Liver (tissue), 9 donors: ENCODE data around the gene ZNF460. TPM values are rescaled to one million over a fixed set of nuclear protein-coding genes. Genes with fewer than 3 reads are reported as not detected.

Experiments used
- DNase-seq: peaks from one replicate; pipeline ENCODE4 v3.0.0-alpha.2; 2017; ENCODE audit warnings: low spot score
- H3K27ac ChIP-seq, 2 donors: one replicate each; pipeline ENCODE4 v1.7.0; 2013; ENCODE audit warnings: inconsistent platforms in 2 of 2, low read length in 2 of 2, control low read depth in 1 of 2, low read depth in 1 of 2, mild to moderate bottlenecking in 1 of 2
- H3K27me3 ChIP-seq, 4 donors: one replicate each; pipeline versions ENCODE4 v1.6.1 to v1.7.0; 2013; ENCODE audit warnings: low read length in 3 of 4, inconsistent platforms in 1 of 4, mild to moderate bottlenecking in 1 of 4, moderate library complexity in 1 of 4; ENCODE audit not compliant: control insufficient read depth in 4 of 4, insufficient read depth in 4 of 4
- H3K36me3 ChIP-seq, 4 donors: one replicate each; pipeline versions ENCODE4 v1.6.1 to v1.7.0; 2013; ENCODE audit warnings: low read length in 3 of 4, mild to moderate bottlenecking in 3 of 4, low read depth in 1 of 4, moderate library complexity in 1 of 4; ENCODE audit not compliant: control insufficient read depth in 4 of 4, insufficient read depth in 3 of 4
- H3K4me1 ChIP-seq, 4 donors: one replicate each; pipeline versions ENCODE4 v1.6.1 to v1.7.0; 2013; ENCODE audit warnings: low read length in 3 of 4, mild to moderate bottlenecking in 3 of 4, moderate library complexity in 1 of 4; ENCODE audit not compliant: control insufficient read depth in 4 of 4, insufficient read depth in 4 of 4
- H3K4me3 ChIP-seq, 3 donors: one replicate each; pipeline versions ENCODE4 v1.6.1 to v1.7.0; 2013; ENCODE audit warnings: low read length in 3 of 3, control low read depth in 1 of 3, low read depth in 1 of 3, mild to moderate bottlenecking in 1 of 3
- H3K9ac ChIP-seq, 2 donors: one replicate each; pipeline ENCODE4 v1.7.0; 2013; ENCODE audit warnings: low read length in 2 of 2, mild to moderate bottlenecking in 2 of 2, moderate library complexity in 2 of 2, control low read depth in 1 of 2, low read depth in 1 of 2
- H3K9me3 ChIP-seq, 4 donors: one replicate each; pipeline versions ENCODE4 v1.6.1 to v1.7.0; 2013; ENCODE audit warnings: low read length in 3 of 4; ENCODE audit not compliant: control insufficient read depth in 4 of 4
- EGR1 ChIP-seq, 2 donors: IDR thresholded peaks; 2 replicates each; pipeline ENCODE4 v1.6.1; 2016 to 2018; ENCODE audit warnings: antibody characterized with exemption in 2 of 2, low read depth in 2 of 2
- FOXA1 ChIP-seq: IDR thresholded peaks from 2 replicates; pipeline ENCODE4 v1.6.1; 2016; ENCODE audit warnings: antibody characterized with exemption
- FOXA2 ChIP-seq: IDR thresholded peaks from 2 replicates; pipeline ENCODE4 v1.6.1; 2016; ENCODE audit warnings: antibody characterized with exemption
- GABPA ChIP-seq, 2 donors: IDR thresholded peaks in 1 of 2; conservative IDR thresholded peaks in 1 of 2; 2 replicates each; pipeline ENCODE4 v1.6.1; 2016; ENCODE audit warnings: antibody characterized with exemption in 2 of 2, mild to moderate bottlenecking in 1 of 2, moderate library complexity in 1 of 2
- HNF4A ChIP-seq, 2 donors: conservative IDR thresholded peaks; 2 replicates each; pipeline ENCODE4 v1.6.1; 2016; ENCODE audit warnings: antibody characterized with exemption in 2 of 2, mild to moderate bottlenecking in 2 of 2
- HNF4G ChIP-seq: IDR thresholded peaks from 2 replicates; pipeline ENCODE4 v1.6.1; 2016; ENCODE audit warnings: antibody characterized with exemption
- MAX ChIP-seq: IDR thresholded peaks from 2 replicates; pipeline ENCODE4 v1.6.1; 2016; ENCODE audit warnings: antibody characterized with exemption
- NR2F2 ChIP-seq: IDR thresholded peaks from 2 replicates; pipeline ENCODE4 v1.6.1; 2016; ENCODE audit warnings: antibody characterized with exemption
- RAD21 ChIP-seq, 2 donors: IDR thresholded peaks; 2 replicates each; pipeline ENCODE4 v1.6.1; 2016; ENCODE audit warnings: antibody characterized with exemption in 2 of 2, mild to moderate bottlenecking in 2 of 2
- REST ChIP-seq: IDR thresholded peaks from 2 replicates; pipeline ENCODE4 v1.6.1; 2016; ENCODE audit warnings: antibody characterized with exemption, mild to moderate bottlenecking
- SP1 ChIP-seq: IDR thresholded peaks from 2 replicates; pipeline ENCODE4 v1.6.1; 2018; ENCODE audit warnings: antibody characterized with exemption, mild to moderate bottlenecking
- TAF1 ChIP-seq: conservative IDR thresholded peaks from 2 replicates; pipeline ENCODE4 v1.6.1; 2016; ENCODE audit warnings: antibody characterized with exemption, mild to moderate bottlenecking
- YY1 ChIP-seq: IDR thresholded peaks from 2 replicates; pipeline ENCODE4 v1.6.1; 2016; ENCODE audit warnings: antibody characterized with exemption, mild to moderate bottlenecking
- WGBS: extraction: QIAGEN DNeasy Blood & Tissue Kit; methylation state at CpG from one replicate; pipeline ENCODE4 v1.1.7; 2013; 5-methylcytosine and 5-hydroxymethylcytosine counted together
- polyA plus RNA-seq, 2 donors: library from polyadenylated mRNA; stranded (reverse) in 1 of 2; unstranded in 1 of 2; fragments of 200-250 nt in 1 of 2; fragments of >200 nt in 1 of 2; fragmentation: Nextera tagmentation in 1 of 2; extraction: Ambion mirVana in 1 of 2; gene quantifications; one replicate each; pipeline versions ENCODE4 v1.2.1 to v1.2.3, GENCODE V29; 2013 to 2015
- total RNA-seq, 2 donors: library from RNA; depleted of rRNA; stranded (reverse); fragments of >200 nt; gene quantifications; one replicate each; pipeline ENCODE4 v1.2.3, GENCODE V29; 2014
- TF ChIP-seq, protein P1 (sequence below): IDR thresholded peaks from 2 replicates; pipeline ENCODE4 v1.6.1; 2016; ENCODE audit warnings: antibody characterized with exemption
- TF ChIP-seq, protein P2 (sequence below): fragments of 150-350 bp; IDR thresholded peaks from 2 replicates; pipeline ENCODE4 v1.5.1; 2017; ENCODE audit warnings: improper control_type of control experiment, low read depth, low read length; ENCODE audit not compliant: missing input control
- donor health status: healthy.
- donor health status: healthy.
- donor health status: healthy.
- donor health status: healthy.
- donor health status: healthy.

ZNF460 gene
- total and polyA plus RNA-seq, 4 donors: 0.24 to 54.4 (median 19.4) TPM

DNA sequence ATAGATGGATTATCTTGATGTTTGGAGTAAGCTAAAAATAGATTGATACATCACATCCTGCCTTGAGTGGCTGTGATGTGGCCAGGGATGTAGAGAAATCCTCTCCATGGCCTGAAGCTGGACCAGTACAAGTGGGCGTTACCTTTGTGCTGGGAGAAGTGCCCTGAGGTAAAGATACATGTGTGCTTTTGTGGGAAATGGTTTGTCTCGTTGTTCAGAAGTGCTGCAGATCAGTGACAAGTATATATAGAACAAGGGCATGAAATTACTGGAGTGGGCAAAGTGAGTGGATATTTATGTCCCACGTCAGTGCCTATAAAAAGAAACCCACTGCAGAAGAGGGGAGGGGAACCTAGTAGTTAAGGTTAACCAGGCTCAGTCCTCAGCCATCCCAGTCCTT lies 58.6 kb downstream of the ZNF460 start:
- H3K4me1 ChIP-seq: no peaks in the 10 kb centered on the region
- TF ChIP-seq, protein P1, sequence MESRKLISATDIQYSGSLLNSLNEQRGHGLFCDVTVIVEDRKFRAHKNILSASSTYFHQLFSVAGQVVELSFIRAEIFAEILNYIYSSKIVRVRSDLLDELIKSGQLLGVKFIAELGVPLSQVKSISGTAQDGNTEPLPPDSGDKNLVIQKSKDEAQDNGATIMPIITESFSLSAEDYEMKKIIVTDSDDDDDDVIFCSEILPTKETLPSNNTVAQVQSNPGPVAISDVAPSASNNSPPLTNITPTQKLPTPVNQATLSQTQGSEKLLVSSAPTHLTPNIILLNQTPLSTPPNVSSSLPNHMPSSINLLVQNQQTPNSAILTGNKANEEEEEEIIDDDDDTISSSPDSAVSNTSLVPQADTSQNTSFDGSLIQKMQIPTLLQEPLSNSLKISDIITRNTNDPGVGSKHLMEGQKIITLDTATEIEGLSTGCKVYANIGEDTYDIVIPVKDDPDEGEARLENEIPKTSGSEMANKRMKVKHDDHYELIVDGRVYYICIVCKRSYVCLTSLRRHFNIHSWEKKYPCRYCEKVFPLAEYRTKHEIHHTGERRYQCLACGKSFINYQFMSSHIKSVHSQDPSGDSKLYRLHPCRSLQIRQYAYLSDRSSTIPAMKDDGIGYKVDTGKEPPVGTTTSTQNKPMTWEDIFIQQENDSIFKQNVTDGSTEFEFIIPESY: no peak
- no peak for TF ChIP-seq TAF1
- no peak for TF ChIP-seq YY1
- no peak for TF ChIP-seq FOXA1
- TF ChIP-seq, protein P2, sequence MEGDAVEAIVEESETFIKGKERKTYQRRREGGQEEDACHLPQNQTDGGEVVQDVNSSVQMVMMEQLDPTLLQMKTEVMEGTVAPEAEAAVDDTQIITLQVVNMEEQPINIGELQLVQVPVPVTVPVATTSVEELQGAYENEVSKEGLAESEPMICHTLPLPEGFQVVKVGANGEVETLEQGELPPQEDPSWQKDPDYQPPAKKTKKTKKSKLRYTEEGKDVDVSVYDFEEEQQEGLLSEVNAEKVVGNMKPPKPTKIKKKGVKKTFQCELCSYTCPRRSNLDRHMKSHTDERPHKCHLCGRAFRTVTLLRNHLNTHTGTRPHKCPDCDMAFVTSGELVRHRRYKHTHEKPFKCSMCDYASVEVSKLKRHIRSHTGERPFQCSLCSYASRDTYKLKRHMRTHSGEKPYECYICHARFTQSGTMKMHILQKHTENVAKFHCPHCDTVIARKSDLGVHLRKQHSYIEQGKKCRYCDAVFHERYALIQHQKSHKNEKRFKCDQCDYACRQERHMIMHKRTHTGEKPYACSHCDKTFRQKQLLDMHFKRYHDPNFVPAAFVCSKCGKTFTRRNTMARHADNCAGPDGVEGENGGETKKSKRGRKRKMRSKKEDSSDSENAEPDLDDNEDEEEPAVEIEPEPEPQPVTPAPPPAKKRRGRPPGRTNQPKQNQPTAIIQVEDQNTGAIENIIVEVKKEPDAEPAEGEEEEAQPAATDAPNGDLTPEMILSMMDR: no peak
- TF ChIP-seq NR2F2: no peak
- no peak for TF ChIP-seq MAX
- no peak for TF ChIP-seq HNF4G
- no peak for TF ChIP-seq GABPA (IDR thresholded peaks at IDR 0.05 in 1 of 2, conservative IDR thresholded peaks at IDR 0.05 in 1 of 2)
- TF ChIP-seq RAD21 (IDR thresholded peaks at IDR 0.05): no peak
- DNase-seq: no peak
- no peak overlapping the region for H3K4me3 ChIP-seq
- no peaks in the 10 kb centered on the region for H3K36me3 ChIP-seq
- no peak overlapping the region for H3K27ac ChIP-seq
- no peaks in the 10 kb centered on the region for H3K27me3 ChIP-seq
- WGBS: 66% methylated on average over 3 of the region's 3 CpGs
- no peak overlapping the region for H3K9ac ChIP-seq
- peaks cover 0 to 12% (median 4%) of the 10 kb centered on the region in 4 donors for H3K9me3 ChIP-seq

GRCh38 chr19:57342582-57342981 lies 62.3 kb downstream of the ZNF460 start:
- DNase-seq: no peak
- Histone ChIP-seq H3K27me3 (peaks cover 0 to 3% (median 0%) of the 10 kb centered on the region in 4 donors), H3K4me3 (no peak overlapping the region), H3K9me3 (peaks cover 0 to 10% (median 5%) of the 10 kb centered on the region in 4 donors), H3K36me3 (no peaks in the 10 kb centered on the region), H3K9ac (no peak overlapping the region), H3K4me1 (no peaks in the 10 kb centered on the region), H3K27ac (no peak overlapping the region)
- TF ChIP-seq HNF4G (no peak), FOXA2 (no peak), HNF4A (conservative IDR thresholded peaks at IDR 0.05) (no peak), GABPA (IDR thresholded peaks at IDR 0.05 in 1 of 2, conservative IDR thresholded peaks at IDR 0.05 in 1 of 2) (no peak), EGR1 (IDR thresholded peaks at IDR 0.05; ENCODE audit: low read depth in 2 of 2) (no peak), SP1 (no peak), FOXA1 (no peak), TAF1 (no peak), YY1 (no peak), REST (no peak), MAX (no peak)
- TF ChIP-seq, protein P1: no peak
- TF ChIP-seq, protein P2: no peak
- WGBS: 70% methylated on average over 6 of the region's 6 CpGs
